GM21367 (cell line): ENCODE results near the gene RPEL1.
"Not testable (repeated sequence)": the region's sequence is repeated elsewhere in the genome, so short reads cannot be mapped to it uniquely, and the experiment has no call there.

Experiments
- ATAC-seq: cut with Tn5 transposase; IDR thresholded peaks from one replicate; pipeline ENCODE4 v1.9.1; 2021; ENCODE audit not compliant: unreplicated experiment

RPEL1 gene

GRCh38 chr10:103245587-103245986 lies at the start of gene RPEL1:
Gene RPEL1 (plus strand): TSS chr10:103245887. CDS start chr10:103245997, 110 bp downstream.
- not testable (repeated sequence) for ATAC-seq

- ATAC-seq: no peak
Measured at GRCh38 chr10:103196516-103196915, 49.2 kb upstream of the RPEL1 start.

GRCh38 chr10:103197174-103197573 lies 48.5 kb upstream of the RPEL1 start:
- no peak for ATAC-seq

GRCh38 chr10:103197903-103198302 lies 47.8 kb upstream of the RPEL1 start:
- no peak for ATAC-seq

- no peak for ATAC-seq
Measured at GRCh38 chr10:103198648-103199047, 47.0 kb upstream of the RPEL1 start.

DNA sequence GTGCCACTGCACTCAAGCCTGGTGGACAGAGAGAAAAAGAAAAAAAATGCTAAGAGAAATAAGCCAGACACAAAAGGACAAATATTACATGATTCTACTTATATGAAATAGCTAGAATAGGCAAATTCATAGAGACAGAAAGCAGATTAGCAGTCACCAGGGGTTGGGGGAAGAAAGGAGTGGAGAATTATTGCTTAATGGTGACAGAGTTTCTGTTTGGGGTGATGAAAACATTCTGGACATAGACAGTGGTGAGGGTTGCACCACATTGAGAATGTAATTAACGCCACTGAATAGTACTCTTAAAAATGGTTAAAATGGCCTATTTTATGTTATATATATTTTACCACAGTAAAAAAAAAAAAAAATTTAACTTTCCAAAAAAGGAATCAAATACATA lies 46.2 kb upstream of the RPEL1 start:
- no peak for ATAC-seq

DNA sequence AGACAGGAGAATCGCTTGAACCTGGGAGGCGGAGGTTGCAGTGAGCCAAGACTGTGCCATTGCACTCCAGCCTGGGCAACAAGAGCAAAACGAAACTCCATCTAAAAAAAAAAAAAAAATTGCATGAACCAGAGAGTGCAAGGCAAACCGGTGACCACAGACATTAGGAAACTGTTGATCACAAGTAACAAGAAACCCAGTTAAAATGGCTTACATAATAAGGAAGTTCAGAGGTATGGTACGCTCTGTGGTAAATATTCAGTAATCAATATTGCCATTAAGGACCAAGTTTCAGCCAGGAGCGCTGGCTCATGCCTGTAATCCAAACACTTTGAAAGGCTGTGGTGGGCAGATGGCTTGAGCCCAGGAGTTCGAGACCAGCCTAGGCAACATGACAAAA lies 43.4 kb upstream of the RPEL1 start:
- no peak for ATAC-seq

GRCh38 chr10:103203466-103203865 lies 42.2 kb upstream of the RPEL1 start:
- ATAC-seq: no peak

- no peak for ATAC-seq
Measured at GRCh38 chr10:103204353-103205255, 41.1 kb upstream of the RPEL1 start.

DNA sequence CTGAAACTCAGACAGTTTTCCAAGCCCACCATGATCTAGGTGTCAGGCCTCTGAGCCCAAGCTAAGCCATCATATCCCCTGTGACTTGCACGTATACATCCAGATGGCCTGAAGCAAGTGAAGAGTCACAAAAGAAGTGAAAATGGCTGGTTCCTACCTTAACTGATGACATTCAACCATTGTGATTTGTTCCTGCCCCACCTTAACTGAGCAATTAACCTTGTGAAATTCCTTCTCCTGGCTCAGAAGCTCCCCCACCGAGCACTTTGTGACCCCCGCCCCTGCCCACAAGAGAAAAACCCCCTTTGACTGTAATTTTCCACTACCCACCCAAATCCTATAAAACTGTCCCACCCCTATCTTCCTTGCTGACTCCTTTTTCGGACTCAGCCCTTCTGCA lies 40.3 kb upstream of the RPEL1 start:
- ATAC-seq: not testable (repeated sequence)

- ATAC-seq: not testable (repeated sequence)
Measured at GRCh38 chr10:103206715-103207114, 39.0 kb upstream of the RPEL1 start.

DNA sequence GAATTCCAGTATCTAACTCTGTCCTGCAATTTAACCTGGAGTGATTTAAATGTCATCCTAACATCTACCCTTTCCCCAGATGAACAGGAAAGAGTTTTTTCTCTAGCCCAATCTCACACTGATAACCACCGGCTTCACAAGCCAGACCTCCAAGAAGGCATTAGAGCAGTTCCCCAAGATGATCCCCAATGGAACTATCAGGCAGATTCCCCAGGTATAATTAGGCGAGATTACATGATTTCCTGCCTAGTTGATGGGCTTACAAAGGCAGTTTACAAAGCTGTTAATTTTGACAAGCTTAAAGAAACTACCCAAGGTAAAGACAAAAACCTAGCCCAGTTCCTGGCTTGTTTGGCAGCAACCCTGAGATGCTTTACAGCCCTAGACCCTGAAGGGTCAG lies 38.5 kb upstream of the RPEL1 start:
- no peak for ATAC-seq

DNA sequence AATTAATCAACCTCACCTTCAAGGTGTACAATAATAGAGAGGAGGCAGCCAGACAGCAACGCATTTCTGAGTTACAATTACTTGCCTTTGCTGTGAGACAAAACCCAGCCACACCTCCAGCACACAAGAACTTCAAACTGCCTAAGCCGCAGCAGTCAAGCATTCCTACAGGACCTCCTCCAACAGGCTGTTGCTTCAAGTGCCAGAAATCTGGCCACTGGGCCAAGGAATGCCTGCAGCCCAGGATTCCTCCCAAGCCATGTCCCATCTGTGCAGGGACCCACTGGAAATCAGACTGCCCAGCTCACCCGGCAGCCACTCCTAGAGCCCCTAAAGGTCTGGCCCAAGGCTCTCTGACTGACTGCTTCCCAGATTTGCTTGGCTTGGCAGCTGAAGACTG lies 38.0 kb upstream of the RPEL1 start:
- ATAC-seq: not testable (repeated sequence)

GRCh38 chr10:103210262-103210661 lies 35.4 kb upstream of the RPEL1 start:
- ATAC-seq: not testable (repeated sequence)

- no peak for ATAC-seq
Measured at GRCh38 chr10:103215601-103216000, 30.1 kb upstream of the RPEL1 start.

DNA sequence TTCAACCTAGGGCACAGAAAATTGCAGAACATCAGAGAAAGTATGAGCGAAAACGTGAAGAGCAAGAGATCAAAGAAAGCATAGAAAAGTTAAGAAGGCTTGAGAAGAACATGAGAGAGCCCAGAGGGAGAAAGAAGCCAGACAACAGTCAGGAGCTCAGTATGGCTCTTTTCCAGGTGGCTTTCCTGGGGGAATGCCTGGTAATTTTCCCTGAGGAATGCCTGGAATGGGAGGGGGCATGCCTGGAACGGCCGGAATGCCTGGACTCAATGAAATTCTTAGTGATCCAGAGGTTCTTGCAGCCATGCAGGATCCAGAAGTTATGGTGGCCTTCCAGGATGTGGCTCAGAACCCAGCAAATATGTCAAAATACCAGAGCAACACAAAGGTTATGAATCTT lies 29.3 kb upstream of the RPEL1 start:
- not testable (repeated sequence) for ATAC-seq

DNA sequence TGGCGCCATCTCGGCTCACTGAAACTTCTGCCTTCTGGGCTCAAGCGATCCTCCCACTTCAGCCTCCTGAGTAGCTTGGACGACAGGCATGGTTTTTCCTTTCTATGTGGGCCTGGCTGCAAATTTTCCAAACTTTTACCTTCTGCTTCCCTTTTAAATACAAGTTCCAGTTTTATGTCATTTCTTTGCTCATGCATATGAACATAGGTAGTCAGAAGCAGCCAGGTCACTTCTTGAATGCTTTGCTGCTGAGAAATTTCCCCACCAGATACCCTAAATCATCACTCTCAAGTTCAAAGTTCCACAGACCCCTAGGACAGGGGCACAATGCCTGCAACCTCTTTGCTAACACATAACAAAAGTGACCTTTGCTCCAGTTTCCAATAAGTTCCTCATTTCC lies 21.6 kb upstream of the RPEL1 start:
- no peak for ATAC-seq

- not testable (repeated sequence) for ATAC-seq
Measured at GRCh38 chr10:103224721-103225120, 21.0 kb upstream of the RPEL1 start.

GRCh38 chr10:103225939-103226338 lies 19.7 kb upstream of the RPEL1 start:
- ATAC-seq: no peak

GRCh38 chr10:103227416-103227815 lies 18.3 kb upstream of the RPEL1 start:
- ATAC-seq: no peak

GRCh38 chr10:103231047-103231551 lies 14.6 kb upstream of the RPEL1 start:
- no peak for ATAC-seq

GRCh38 chr10:103232131-103232673 lies 13.5 kb upstream of the RPEL1 start:
- ATAC-seq: no peak
